Mucosa of descending colon (tissue), 3 donors: ENCODE measurements around the gene CDC42BPA. TPM values are rescaled to one million over a fixed set of nuclear protein-coding genes. Genes with fewer than 3 reads are reported as not detected.

Source experiments
- ATAC-seq: fragments of 200-7000 bp; cut with Tn5 transposase; one replicate; pipeline ENCODE4 v1.9.1; 2020; ENCODE audit warnings: mild to moderate bottlenecking, moderate library complexity
- DNase-seq, 3 donors: peaks; one replicate each; pipeline ENCODE4 v3.0.0-alpha.2; 2020
- H3K36me3 ChIP-seq: fragments of 200-600 bp; one replicate; pipeline ENCODE4 v1.8.0; 2021; ENCODE audit warnings: low read depth, mild to moderate bottlenecking
- H3K4me1 ChIP-seq: fragments of 200-600 bp; one replicate; pipeline ENCODE4 v1.8.0; 2021; ENCODE audit warnings: low read depth, mild to moderate bottlenecking
- H3K4me3 ChIP-seq: fragments of 200-600 bp; one replicate; pipeline ENCODE4 v1.8.0; 2021; ENCODE audit warnings: mild to moderate bottlenecking
- H3K9me3 ChIP-seq: fragments of 200-600 bp; one replicate; pipeline ENCODE4 v1.8.0; 2021; ENCODE audit warnings: mild to moderate bottlenecking
- CTCF ChIP-seq: fragments of 200-600 bp; IDR thresholded peaks from one replicate; pipeline ENCODE4 v1.8.0; 2022; ENCODE audit warnings: antibody characterized with exemption, mild to moderate bottlenecking
- intact Hi-C, 2 donors: fragments of 100-400 bp; cut with DNase I in 1 of 2; cut with micrococcal nuclease in 1 of 2; formaldehyde crosslinking; loops; one replicate each; pipeline versions ENCODE4 v1.11.0 to v1.11.1; 2022; cut with DNase I, micrococcal nuclease
- total RNA-seq, 3 donors: library from RNA; stranded (reverse); fragmentation: NEBNext Ultra II Directional in 2 of 3; extraction: Animal tissue kit (Norgen Biotek cat#: 25700) in 2 of 3; gene quantifications; one replicate each; pipeline versions ENCODE4 v1.2.1 to v1.2.4, GENCODE V29; 2021 to 2023
- donor health status: DM: no; HTN: no; CAD: no; lungs with moderate emphysema.
- donor health status: DM: no; HTN: no; CAD: no.
- donor health status: DM: no; HTN: yes; CAD: no.

The CDC42BPA gene
- total RNA-seq, 3 donors from 2014 or later = 32.6 to 70.7 (median 50.2) TPM

- DNase-seq (peak; percentile 82 to 87 (median 83)), ATAC-seq (peak; percentile 89)
- Histone ChIP-seq H3K36me3 (no peaks in the 10 kb centered on the region), H3K4me3 (no peak overlapping the region), H3K4me1 (peaks cover 54% of the 10 kb centered on the region), H3K9me3 (no peaks in the 10 kb centered on the region)
- TF ChIP-seq CTCF = no peak
- intact Hi-C loops = no loop called here
Observed at GRCh38 chr1:226945106-226945857, 373.0 kb downstream of the CDC42BPA start.

- ATAC-seq (no peak), DNase-seq (no peak)
- no peaks in the 10 kb centered on the region for H3K36me3 ChIP-seq
- TF ChIP-seq CTCF = no peak
- intact Hi-C loops = no loop called here
- H3K9me3 ChIP-seq = no peaks in the 10 kb centered on the region
- peaks cover 54% of the 10 kb centered on the region for H3K4me1 ChIP-seq
- H3K4me3 ChIP-seq = no peak overlapping the region
Observed at GRCh38 chr1:226943927-226944326, 374.4 kb downstream of the CDC42BPA start.

- Histone ChIP-seq H3K4me1 (peaks cover 61% of the 10 kb centered on the region), H3K4me3 (no peak overlapping the region), H3K36me3 (no peaks in the 10 kb centered on the region), H3K9me3 (no peaks in the 10 kb centered on the region)
- intact Hi-C loops = no loop called here
- DNase-seq = no peak
- ATAC-seq = no peak
- TF ChIP-seq CTCF = no peak
Observed at GRCh38 chr1:226943156-226943555, 375.1 kb downstream of the CDC42BPA start.

GRCh38 chr1:226942392-226942791, 375.9 kb downstream of the CDC42BPA start:
- Histone ChIP-seq H3K9me3 (no peaks in the 10 kb centered on the region), H3K4me3 (no peak overlapping the region), H3K36me3 (no peaks in the 10 kb centered on the region), H3K4me1 (peaks cover 63% of the 10 kb centered on the region)
- no peak for TF ChIP-seq CTCF
- ATAC-seq (no peak), DNase-seq (no peak)
- intact Hi-C loops = no loop called here

GRCh38 chr1:226940806-226941067, 377.6 kb downstream of the CDC42BPA start:
- ATAC-seq (no peak), DNase-seq (no peak)
- Histone ChIP-seq H3K4me3 (peak overlapping the region; percentile 55), H3K36me3 (no peaks in the 10 kb centered on the region), H3K9me3 (no peaks in the 10 kb centered on the region), H3K4me1 (peaks cover 46% of the 10 kb centered on the region)
- TF ChIP-seq CTCF = no peak
- intact Hi-C loops = no loop called here
